ENCODE results near the gene FA2H. TPM values are rescaled to one million over a fixed set of nuclear protein-coding genes. Genes with fewer than 3 reads are reported as not detected.
A peak's percentile ranks its signal among the peaks of the same experiment; 100 is the strongest.

FA2H gene
- total and polyA plus RNA-seq, 2 of the 13 experiments (the other 11 are each of a cell fraction or from before 2014, with no cell fraction given), result 0.20 TPM; not detected in 1

- TF ChIP-seq CSRNP1 (CRISPR knock-in tag; IDR thresholded peaks at IDR 0.05) (peak; percentile 63; the same call in 1 of the 2 replicates), CEBPB (IDR thresholded peaks at IDR 0.05; ENCODE audit: borderline replicate concordance, low read depth, low read length) (peak; percentile 96), MLXIP (CRISPR knock-in tag; IDR thresholded peaks at IDR 0.05; ENCODE audit: borderline replicate concordance) (no peak), PRDM4 (CRISPR knock-in tag; IDR thresholded peaks at IDR 0.05; ENCODE audit: borderline replicate concordance) (no peak), ZKSCAN1 (IDR thresholded peaks at IDR 0.05; ENCODE audit: low read length) (no peak), NR2F6 (IDR thresholded peaks at IDR 0.05) (no peak), NR2F6 (CRISPR knock-in tag; IDR thresholded peaks at IDR 0.05) (peak; percentile 39; the same call in 1 of the 2 replicates), ZBTB8A (CRISPR knock-in tag; IDR thresholded peaks at IDR 0.05; ENCODE audit: borderline replicate concordance, low read depth) (no peak), U2AF1 (optimal IDR thresholded peaks at IDR 0.05; ENCODE audit: low read depth, low read length) (no peak), AGO1 (IDR thresholded peaks at IDR 0.05; ENCODE audit: low read depth, low read length, poor library complexity, severe bottlenecking) (no peak), ZNF556 (CRISPR knock-in tag; IDR thresholded peaks at IDR 0.05; ENCODE audit: borderline replicate concordance) (no peak), STAT5B (CRISPR knock-in tag; IDR thresholded peaks at IDR 0.05) (no peak), ZSCAN22 (CRISPR knock-in tag; IDR thresholded peaks at IDR 0.05) (no peak), ZEB1 (IDR thresholded peaks at IDR 0.05; ENCODE audit: insufficient replicate concordance, low read depth) (no peak), KDM5B (CRISPR knock-in tag; IDR thresholded peaks at IDR 0.05; ENCODE audit: borderline replicate concordance) (peak; percentile 51; the same call in 1 of the 2 replicates), KLF12 (CRISPR knock-in tag; IDR thresholded peaks at IDR 0.05; ENCODE audit: borderline replicate concordance) (no peak), NR3C1 (CRISPR knock-in tag; IDR thresholded peaks at IDR 0.05) (no peak), RELA (CRISPR knock-in tag; IDR thresholded peaks at IDR 0.05) (no peak), PAX8 (CRISPR knock-in tag; IDR thresholded peaks at IDR 0.05; ENCODE audit: borderline replicate concordance) (no peak), FOXK1 (CRISPR knock-in tag; IDR thresholded peaks at IDR 0.05; ENCODE audit: borderline replicate concordance, low read depth) (peak; percentile 88; the same call in 1 of the 2 replicates), TMF1 (CRISPR knock-in tag; IDR thresholded peaks at IDR 0.05; ENCODE audit: low read depth) (no peak), ZNF121 (CRISPR knock-in tag; IDR thresholded peaks at IDR 0.05) (no peak), ZNF672 (CRISPR knock-in tag; IDR thresholded peaks at IDR 0.05) (no peak)
Measured at GRCh38 chr16:74695450-74696422, 78.9 kb downstream of the FA2H start (continued).
